Endothelial cell of umbilical vein (primary cell): ENCODE measurements around the gene MED6. TPM values are rescaled to one million over a fixed set of nuclear protein-coding genes. Genes with fewer than 3 reads are reported as not detected.

Source experiments
- BruUV-seq: library from RNA; stranded (reverse); fragments of 400-500 nt; replicated peaks from 2 replicates; lab custom pipeline; 2021; lab: Mats Ljungman, UMichigan
- CTCF ChIA-PET: fragments of 300-600, 350-600 bp; sonication (Branson Sonifier 250); formaldehyde crosslinking; loops from one replicate; lab custom pipeline; 2021; ENCODE audit warnings: antibody characterized with exemption, inconsistent platforms; lab: Charles Lee
- POLR2A ChIA-PET: fragments of 300-600, 350-600 bp; sonication (Branson Sonifier 250); formaldehyde crosslinking; loops from one replicate; lab custom pipeline; 2021; ENCODE audit warnings: antibody characterized with exemption, inconsistent platforms; lab: Charles Lee
- DNase-seq: peaks from one replicate; pipeline ENCODE4 v3.0.0-alpha.2; 2011; ENCODE audit warnings: low read depth, low spot score
- FAIRE-seq: peaks from 2 replicates; lab custom pipeline; 2011; peaks lifted over from hg19 to GRCh38; lab: Jason Lieb, UNC
- H2AFZ ChIP-seq: 2 replicates; pipeline ENCODE4 v1.6.0; 2012; ENCODE audit warnings: low read depth, low read length, control low read depth, inconsistent platforms
- H3K27ac ChIP-seq: 2 replicates; pipeline ENCODE4 v1.5.1; 2011; ENCODE audit warnings: low read depth, mild to moderate bottlenecking, control low read depth, low read length, moderate library complexity; ENCODE audit not compliant: insufficient read depth
- H3K27me3 ChIP-seq, 2 experiments: 2 replicates each; pipeline versions ENCODE4 v1.6.0 to v1.6.1; 2011; ENCODE audit warnings: low read length in 2 of 2, mixed read lengths in 1 of 2; ENCODE audit not compliant: control insufficient read depth in 2 of 2, insufficient read depth in 2 of 2
- H3K36me3 ChIP-seq, 2 experiments: 2 replicates in 1 of 2; 3 replicates in 1 of 2; pipeline ENCODE4 v1.5.1; 2011; ENCODE audit warnings: low read length in 2 of 2, mild to moderate bottlenecking in 1 of 2, moderate library complexity in 1 of 2; ENCODE audit not compliant: control insufficient read depth in 2 of 2, insufficient read depth in 2 of 2; ENCODE audit errors: extremely low read depth in 1 of 2
- H3K4me1 ChIP-seq: 3 replicates; pipeline ENCODE4 v1.5.1; 2011; ENCODE audit warnings: mild to moderate bottlenecking, low read length; ENCODE audit not compliant: control insufficient read depth, insufficient read depth; ENCODE audit errors: extremely low read depth
- H3K4me2 ChIP-seq: 2 replicates; pipeline ENCODE4 v1.6.1; 2011; ENCODE audit warnings: low read length, control low read depth, mixed read lengths; ENCODE audit not compliant: insufficient read depth
- H3K4me3 ChIP-seq, 3 experiments: fragments of 200-600 bp in 1 of 3; sonication (generic), shearing (Covaris generic) in 1 of 3; replicated peaks in 1 of 3; 2 replicates each; pipeline ENCODE4 v1.5.1; 2011 to 2016; ENCODE audit warnings: control low read depth in 3 of 3, low read length in 3 of 3, mild to moderate bottlenecking in 2 of 3, inconsistent platforms in 1 of 3, low read depth in 1 of 3, moderate library complexity in 1 of 3; ENCODE audit not compliant: insufficient read depth in 1 of 3
- H3K79me2 ChIP-seq: 2 replicates; pipeline ENCODE4 v1.6.0; 2012; ENCODE audit warnings: low read length, inconsistent platforms; ENCODE audit not compliant: control insufficient read depth, insufficient read depth
- H3K9ac ChIP-seq: replicated peaks from 2 replicates; pipeline ENCODE3; 2011; ENCODE audit warnings: low read length, control low read depth; ENCODE audit not compliant: insufficient read depth; ENCODE audit errors: extremely low read depth
- H3K9me1 ChIP-seq: replicated peaks from 3 replicates; pipeline ENCODE4 v1.6.0; 2011; ENCODE audit warnings: mild to moderate bottlenecking, low read length; ENCODE audit not compliant: control insufficient read depth, insufficient read depth; ENCODE audit errors: extremely low read depth
- H3K9me3 ChIP-seq: replicated peaks from 2 replicates; pipeline ENCODE4 v1.5.1; 2012; ENCODE audit warnings: low read length, inconsistent platforms; ENCODE audit not compliant: control insufficient read depth, insufficient read depth
- H4K20me1 ChIP-seq: replicated peaks from 2 replicates; pipeline ENCODE3; 2011; ENCODE audit warnings: mild to moderate bottlenecking, low read length; ENCODE audit not compliant: control insufficient read depth, insufficient read depth; ENCODE audit errors: extremely low read depth
- CTCF ChIP-seq, 2 donors: IDR thresholded peaks; 1 replicate in 1 of 2; 2 replicates in 1 of 2; pipeline ENCODE4 v1.5.1; 2011; ENCODE audit warnings: low read length in 2 of 2, mild to moderate bottlenecking in 2 of 2, moderate library complexity in 2 of 2, control low read depth in 1 of 2, inconsistent platforms in 1 of 2, low read depth in 1 of 2; ENCODE audit not compliant: insufficient read depth in 1 of 2; ENCODE audit errors: extremely low read depth in 1 of 2
- EZH2 ChIP-seq: IDR thresholded peaks from 2 replicates; pipeline ENCODE4 v1.6.1; 2012; ENCODE audit warnings: borderline replicate concordance, low read depth, mild to moderate bottlenecking, moderate library complexity, low read length, inconsistent platforms; ENCODE audit not compliant: severe bottlenecking
- FOS ChIP-seq: IDR thresholded peaks from 2 replicates; pipeline ENCODE4 v1.6.1; 2011; ENCODE audit warnings: mild to moderate bottlenecking, low read length, moderate library complexity, borderline replicate concordance; ENCODE audit not compliant: insufficient read depth
- GATA2 ChIP-seq: IDR thresholded peaks from 2 replicates; pipeline ENCODE4 v1.7.0; 2011; ENCODE audit warnings: low read depth, mild to moderate bottlenecking, moderate library complexity, mixed read lengths, low read length; ENCODE audit not compliant: insufficient read length, insufficient read depth
- JUN ChIP-seq: IDR thresholded peaks from 2 replicates; pipeline ENCODE4 v1.6.1; 2011; ENCODE audit warnings: borderline replicate concordance, low read depth; ENCODE audit not compliant: insufficient read length, insufficient read depth
- MAX ChIP-seq: IDR thresholded peaks from 2 replicates; pipeline ENCODE4 v1.6.1; 2011; ENCODE audit not compliant: insufficient read depth, insufficient read length
- MYC ChIP-seq: IDR thresholded peaks from one replicate; pipeline ENCODE4 v1.6.1; 2011; ENCODE audit warnings: mild to moderate bottlenecking, low read depth, low read length
- POLR2A ChIP-seq: IDR thresholded peaks from 2 replicates; pipeline ENCODE4 v1.6.1; 2012; ENCODE audit warnings: low read depth, mild to moderate bottlenecking, control low read depth, low read length
- POLR2AphosphoS5 ChIP-seq: IDR thresholded peaks from 2 replicates; pipeline ENCODE4 v1.6.1; 2012; ENCODE audit warnings: low read depth, mild to moderate bottlenecking, control low read depth, low read length, moderate library complexity; ENCODE audit not compliant: insufficient read depth
- dilution Hi-C: fragments of 300-500 bp; cut with MboI; formaldehyde crosslinking; loops from one replicate; pipeline ENCODE4 v1.15.0; 2019; ENCODE audit warnings: low sequenced_read_pairs; ENCODE audit not compliant: extremely low pct_ligation_motif_present
- intact Hi-C: fragments of 100-400 bp; cut with micrococcal nuclease; formaldehyde crosslinking; loops from one replicate; pipeline ENCODE4 v1.10.0; 2022
- polyA plus RNA-seq, 4 experiments: library from polyadenylated mRNA; depleted of rRNA in 3 of 4; stranded (reverse) in 3 of 4; unstranded in 1 of 4; fragments of >200 nt; gene quantifications; 2 replicates each; pipeline versions ENCODE4 v1.2.1 to v1.2.3, GENCODE V29; 2011 to 2012; ENCODE audit warnings: missing spikeins in 1 of 4
- total RNA-seq: library from RNA; stranded (reverse); gene quantifications from 2 replicates; pipeline ENCODE4 v1.2.3, GENCODE V29; 2021

MED6 gene
- total and polyA plus RNA-seq, 2 donors (not counting 3 experiments of a cell fraction or from before 2014, with no cell fraction given) = 22.8 to 41.5 TPM

- Histone ChIP-seq H3K4me2 (no peak overlapping the region), H3K9ac (no peak overlapping the region), H3K36me3 (no peaks in the 10 kb centered on the region), H2AFZ (no peak overlapping the region), H3K79me2 (no peaks in the 10 kb centered on the region), H3K4me1 (no peaks in the 10 kb centered on the region), H3K27me3 (no peaks in the 10 kb centered on the region), H3K27ac (no peak overlapping the region), H4K20me1 (no peaks in the 10 kb centered on the region), H3K9me1 (no peaks in the 10 kb centered on the region), H3K4me3 (no peak overlapping the region), H3K9me3 (no peaks in the 10 kb centered on the region)
- dilution Hi-C loops (no loop called here), intact Hi-C loops (no loop called here)
- FAIRE-seq = no peak
- BruUV-seq = no TSS peak
- POLR2A ChIA-PET = no interaction called here
- CTCF ChIA-PET = no interaction called here
- no peak for DNase-seq
- TF ChIP-seq GATA2 = no peak
- no peak for TF ChIP-seq POLR2A
- no peak for TF ChIP-seq MYC
- TF ChIP-seq POLR2AphosphoS5 = no peak
- no peak for TF ChIP-seq MAX
- TF ChIP-seq JUN = no peak
- TF ChIP-seq CTCF (IDR thresholded peaks at IDR 0.05; ENCODE audit: extremely low read depth in 1 of 2, insufficient read depth in 1 of 2, low read depth in 1 of 2, low read length in 2 of 2) = no peak
- no peak for TF ChIP-seq FOS
- no peak for TF ChIP-seq EZH2
Observed at GRCh38 chr14:70538087-70538486, 62.4 kb downstream of the MED6 start.
